OCI-LY7 (cell line): ENCODE data around the gene ACTR2. TPM values are rescaled to one million over a fixed set of nuclear protein-coding genes. Genes with fewer than 3 reads are reported as not detected.

Experiments used
- BruUV-seq: library from RNA; stranded (reverse); fragments of 400-500 nt; replicated peaks from 2 replicates; lab custom pipeline; 2021; lab: Mats Ljungman, UMichigan
- CTCF ChIA-PET: fragments of 300-600 bp; sonication (Branson Sonifier 250); formaldehyde crosslinking; loops from one replicate; lab custom pipeline; 2022; ENCODE audit warnings: antibody characterized with exemption; ENCODE audit not compliant: unreplicated experiment; lab: Charles Lee
- POLR2A ChIA-PET: fragments of 300-600 bp; sonication (Branson Sonifier 250); formaldehyde crosslinking; loops from one replicate; lab custom pipeline; 2022; ENCODE audit warnings: antibody characterized with exemption; lab: Charles Lee
- DNase-seq: peaks from one replicate; pipeline ENCODE4 v3.0.0-alpha.2; 2015; ENCODE audit warnings: low spot score
- H2AFZ ChIP-seq: fragments of 200-600 bp; sonication (generic), shearing (Covaris generic); 2 replicates; pipeline ENCODE4 v1.6.1; 2014; ENCODE audit warnings: mild to moderate bottlenecking, antibody characterized with exemption, low read length, moderate library complexity
- H3K27ac ChIP-seq: fragments of 200-600 bp; sonication (generic); 2 replicates; pipeline ENCODE4 v1.5.1; 2014; ENCODE audit warnings: mixed run types, low read depth, mild to moderate bottlenecking, moderate library complexity, low read length, inconsistent platforms; ENCODE audit not compliant: poor library complexity, severe bottlenecking
- H3K36me3 ChIP-seq: fragments of 200-600 bp; sonication (generic); 2 replicates; pipeline ENCODE4 v1.6.1; 2014; ENCODE audit warnings: mild to moderate bottlenecking, antibody characterized with exemption, low read length, moderate library complexity, mixed read lengths; ENCODE audit not compliant: insufficient read depth
- H3K4me1 ChIP-seq: fragments of 200-600 bp; sonication (generic); 2 replicates; pipeline ENCODE4 v1.5.1; 2014; ENCODE audit warnings: mild to moderate bottlenecking, low read length; ENCODE audit not compliant: insufficient read depth, poor library complexity, severe bottlenecking
- H3K4me2 ChIP-seq: fragments of 200-600 bp; sonication (generic); 2 replicates; pipeline ENCODE4 v1.6.1; 2014; ENCODE audit warnings: mild to moderate bottlenecking, low read length
- H3K4me3 ChIP-seq: fragments of 200-600 bp; sonication (generic); 2 replicates; pipeline ENCODE4 v1.5.1; 2014; ENCODE audit warnings: mild to moderate bottlenecking, low read depth, low read length; ENCODE audit not compliant: poor library complexity, severe bottlenecking
- H3K79me2 ChIP-seq: fragments of 200-600 bp; sonication (generic); 2 replicates; pipeline ENCODE4 v1.6.1; 2016; ENCODE audit warnings: low read depth, mild to moderate bottlenecking, low read length, moderate library complexity, mixed read lengths; ENCODE audit not compliant: insufficient read depth
- H3K9me2 ChIP-seq: fragments of 200-600 bp; sonication (generic); 2 replicates; pipeline ENCODE4 v1.6.1; 2016; ENCODE audit warnings: mild to moderate bottlenecking, low read length, mixed read lengths; ENCODE audit not compliant: insufficient read depth
- H3K9me3 ChIP-seq: fragments of 200-600 bp; sonication (generic); 2 replicates; pipeline ENCODE4 v1.6.1; 2014; ENCODE audit warnings: mild to moderate bottlenecking, mixed run types, low read length, mixed read lengths
- H4K20me1 ChIP-seq: fragments of 200-600 bp; sonication (generic); 2 replicates; pipeline ENCODE4 v1.6.1; 2014; ENCODE audit warnings: mild to moderate bottlenecking, antibody characterized with exemption, low read length, moderate library complexity, mixed read lengths; ENCODE audit not compliant: insufficient read depth
- CTCF ChIP-seq: fragments of 200-600 bp; sonication (generic); conservative IDR thresholded peaks from 2 replicates; pipeline ENCODE4 v1.5.1; 2014; ENCODE audit warnings: mild to moderate bottlenecking, antibody characterized with exemption, low read length, moderate library complexity, mixed read lengths
- EZH2phosphoT487 ChIP-seq: fragments of 200-600 bp; sonication (generic); IDR thresholded peaks from 2 replicates; pipeline ENCODE4 v1.6.1; 2018; ENCODE audit warnings: low read depth, borderline replicate concordance, mild to moderate bottlenecking, mixed run types, antibody characterized with exemption, low read length, moderate library complexity, mixed read lengths
- intact Hi-C: fragments of 100-400 bp; cut with micrococcal nuclease; formaldehyde crosslinking; loops from one replicate; pipeline ENCODE4 v1.10.0; 2022; ENCODE audit not compliant: unreplicated experiment
- total RNA-seq, 2 experiments: library from RNA; depleted of rRNA in 1 of 2; stranded (reverse); fragments of >200 nt in 1 of 2; shearing (Covaris generic) in 1 of 2; gene quantifications; 2 replicates each; pipeline ENCODE4 v1.2.3, GENCODE V29; 2014 to 2022

Gene ACTR2
- total RNA-seq, 2 experiments from 2014 or later, result 69.0 to 412 TPM

DNA sequence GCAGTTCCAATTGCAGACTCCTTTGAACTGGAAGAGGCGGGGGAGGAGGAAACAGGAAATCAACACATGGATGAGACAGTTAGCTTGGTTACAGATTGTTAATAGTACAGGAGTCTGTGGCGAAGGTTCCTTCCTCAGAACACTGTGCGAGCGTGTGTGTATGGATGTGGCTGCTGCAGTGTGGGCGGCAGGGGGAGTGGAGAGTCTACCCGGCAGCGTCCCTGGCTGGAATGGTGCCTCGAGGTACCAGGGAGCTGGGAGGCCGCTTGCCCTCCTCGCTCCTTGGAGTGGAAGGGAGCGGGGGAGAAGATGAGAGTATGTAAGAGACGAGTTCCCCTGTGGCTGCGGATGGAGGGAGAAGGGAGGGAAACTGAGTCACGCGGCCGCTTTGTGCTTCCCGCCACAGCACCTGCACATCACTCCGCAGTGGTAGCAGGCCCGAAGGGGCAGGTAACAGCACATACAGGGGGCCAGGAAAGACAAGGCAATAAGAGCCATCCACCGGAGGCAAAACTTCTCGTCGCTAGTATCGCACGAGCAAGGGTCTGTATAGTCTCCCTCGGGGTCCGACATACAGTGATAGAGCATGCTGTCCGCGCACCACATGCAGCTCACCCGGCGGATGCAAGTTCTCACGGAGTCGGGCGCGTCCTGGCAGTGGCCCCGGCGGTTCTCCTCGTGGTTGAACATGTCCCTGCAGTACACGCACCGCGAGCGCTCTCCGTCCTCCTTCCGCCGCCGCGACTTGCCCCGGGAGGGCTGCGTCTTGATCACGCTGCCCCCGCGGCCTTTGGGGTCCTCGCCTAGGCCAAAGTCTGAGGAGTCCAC, 85.7 kb downstream of the ACTR2 start:
- ChIA-PET CTCF (no interaction called here), POLR2A (interaction anchor here (0.7 kb wide), 1 partner anchor 43 kb away, joined by 4 read pairs; no protein-coding TSS in a partner anchor)
- H3K36me3 ChIP-seq, result peaks cover 63% of the 10 kb centered on the region
- H3K79me2 ChIP-seq, result no peaks in the 10 kb centered on the region
- H3K9me3 ChIP-seq, result no peaks in the 10 kb centered on the region
- no peak for TF ChIP-seq EZH2phosphoT487
- no peak for TF ChIP-seq CTCF
- no peak for DNase-seq
- H3K4me2 ChIP-seq, result no peak overlapping the region
- H3K4me1 ChIP-seq, result peaks cover 10% of the 10 kb centered on the region
- intact Hi-C loops, result no loop called here
- no peak overlapping the region for H3K4me3 ChIP-seq
- H3K27ac ChIP-seq, result no peak overlapping the region
- no peaks in the 10 kb centered on the region for H3K9me2 ChIP-seq
- no TSS peak for BruUV-seq
- no peaks in the 10 kb centered on the region for H4K20me1 ChIP-seq
- H2AFZ ChIP-seq, result no peak overlapping the region

- H2AFZ ChIP-seq, result no peak overlapping the region
- no peak overlapping the region for H3K27ac ChIP-seq
- intact Hi-C loops, result no loop called here
- no peaks in the 10 kb centered on the region for H3K9me2 ChIP-seq
- POLR2A ChIA-PET, result interaction anchor here (0.7 kb wide), 1 partner anchor 44 kb away, joined by 4 read pairs; no protein-coding TSS in a partner anchor
- CTCF ChIA-PET, result no interaction called here
- no peaks in the 10 kb centered on the region for H3K79me2 ChIP-seq
- H3K36me3 ChIP-seq, result peaks cover 66% of the 10 kb centered on the region
- no peak overlapping the region for H3K4me3 ChIP-seq
- H3K4me1 ChIP-seq, result peaks cover 10% of the 10 kb centered on the region
- no peak for TF ChIP-seq CTCF
- TF ChIP-seq EZH2phosphoT487, result no peak
- no peak for DNase-seq
- no TSS peak for BruUV-seq
- H3K4me2 ChIP-seq, result no peak overlapping the region
- H4K20me1 ChIP-seq, result no peaks in the 10 kb centered on the region
- no peaks in the 10 kb centered on the region for H3K9me3 ChIP-seq
Measured at GRCh38 chr2:65313954-65314256, 86.3 kb downstream of the ACTR2 start.
